ENCODE results near the gene RUFY1. TPM values are rescaled to one million over a fixed set of nuclear protein-coding genes. Genes with fewer than 3 reads are reported as not detected.

Gene RUFY1
- polyA plus RNA-seq, 1 donor (not counting 4 experiments of a cell fraction or from before 2014, with no cell fraction given) = 25.2 TPM

- Histone ChIP-seq H3K4me2 (ENCODE audit: control insufficient read depth, extremely low read depth, insufficient read depth, low read depth, low read length) (no peak overlapping the region), H3K36me3 (ENCODE audit: control insufficient read depth in 2 of 2, extremely low read depth in 1 of 2, insufficient read depth in 2 of 2, low read length in 2 of 2) (peaks cover 17 to 33% of the 10 kb centered on the region in 2 experiments), H3K9me3 (ENCODE audit: control insufficient read depth, low read depth, low read length) (no peaks in the 10 kb centered on the region), H3K4me1 (ENCODE audit: control insufficient read depth, extremely low read depth, insufficient read depth, low read length) (no peaks in the 10 kb centered on the region), H3K9me1 (ENCODE audit: control insufficient read depth, extremely low read depth, insufficient read depth, low read length) (no peaks in the 10 kb centered on the region), H3K27me3 (ENCODE audit: control insufficient read depth, extremely low read depth, insufficient read depth, low read length) (no peaks in the 10 kb centered on the region), H3K79me2 (ENCODE audit: control insufficient read depth, insufficient read depth, low read length) (no peaks in the 10 kb centered on the region), H3K9ac (ENCODE audit: control insufficient read depth, extremely low read depth, insufficient read depth, low read length) (no peak overlapping the region), H3K4me3 (ENCODE audit: control insufficient read depth in 2 of 3, extremely low read depth in 1 of 3, insufficient read depth in 2 of 3, low read depth in 1 of 3, low read length in 3 of 3) (no peak overlapping the region), H2AFZ (ENCODE audit: control insufficient read depth, low read length) (no peak overlapping the region), H3K27ac (ENCODE audit: control insufficient read depth, insufficient read depth, low read length) (no peak overlapping the region), H4K20me1 (ENCODE audit: control insufficient read depth, extremely low read depth, insufficient read depth, low read length) (no peaks in the 10 kb centered on the region)
- TF ChIP-seq EZH2 (IDR thresholded peaks at IDR 0.05; ENCODE audit: low read length) (no peak), CTCF (optimal IDR thresholded peaks at IDR 0.05 in 1 of 3, IDR thresholded peaks at IDR 0.05 in 1 of 3, conservative IDR thresholded peaks at IDR 0.05 in 1 of 3; ENCODE audit: extremely low read depth in 1 of 3, insufficient read depth in 2 of 3, low read length in 3 of 3) (no peak)
- DNase-seq (ENCODE audit: low read depth, low spot score) (no peak), FAIRE-seq (no peak)
- dilution Hi-C loops (cut with MboI; ENCODE audit: extremely low pct_ligation_motif_present, low sequenced_read_pairs) = no loop called here
Observed at GRCh38 chr5:179596421-179596820, 46.1 kb downstream of the RUFY1 start.

GRCh38 chr5:179599100-179599499, 48.7 kb downstream of the RUFY1 start:
- FAIRE-seq (no peak), DNase-seq (ENCODE audit: low read depth, low spot score) (no peak)
- Histone ChIP-seq H3K27ac (ENCODE audit: control insufficient read depth, insufficient read depth, low read length) (no peak overlapping the region), H3K36me3 (ENCODE audit: control insufficient read depth in 2 of 2, extremely low read depth in 1 of 2, insufficient read depth in 2 of 2, low read length in 2 of 2) (peaks cover 16 to 34% of the 10 kb centered on the region in 2 experiments), H3K4me1 (ENCODE audit: control insufficient read depth, extremely low read depth, insufficient read depth, low read length) (no peaks in the 10 kb centered on the region), H3K4me2 (ENCODE audit: control insufficient read depth, extremely low read depth, insufficient read depth, low read depth, low read length) (no peak overlapping the region), H2AFZ (ENCODE audit: control insufficient read depth, low read length) (no peak overlapping the region), H4K20me1 (ENCODE audit: control insufficient read depth, extremely low read depth, insufficient read depth, low read length) (no peaks in the 10 kb centered on the region), H3K27me3 (ENCODE audit: control insufficient read depth, extremely low read depth, insufficient read depth, low read length) (no peaks in the 10 kb centered on the region), H3K79me2 (ENCODE audit: control insufficient read depth, insufficient read depth, low read length) (no peaks in the 10 kb centered on the region), H3K9me1 (ENCODE audit: control insufficient read depth, extremely low read depth, insufficient read depth, low read length) (no peaks in the 10 kb centered on the region), H3K9me3 (ENCODE audit: control insufficient read depth, low read depth, low read length) (no peaks in the 10 kb centered on the region), H3K9ac (ENCODE audit: control insufficient read depth, extremely low read depth, insufficient read depth, low read length) (no peak overlapping the region), H3K4me3 (ENCODE audit: control insufficient read depth in 2 of 3, extremely low read depth in 1 of 3, insufficient read depth in 2 of 3, low read depth in 1 of 3, low read length in 3 of 3) (no peak overlapping the region)
- TF ChIP-seq EZH2 (IDR thresholded peaks at IDR 0.05; ENCODE audit: low read length) (no peak), CTCF (optimal IDR thresholded peaks at IDR 0.05 in 1 of 3, IDR thresholded peaks at IDR 0.05 in 1 of 3, conservative IDR thresholded peaks at IDR 0.05 in 1 of 3; ENCODE audit: extremely low read depth in 1 of 3, insufficient read depth in 2 of 3, low read length in 3 of 3) (no peak)
- dilution Hi-C loops (cut with MboI; ENCODE audit: extremely low pct_ligation_motif_present, low sequenced_read_pairs) = no loop called here
